Amygdala (tissue), 56 donors: ENCODE data around the gene RAB40C.
"Not testable (repeated sequence)": the region's sequence is repeated elsewhere in the genome, so short reads cannot be mapped to it uniquely, and the experiment has no call there.

Source experiments
- DNase-seq, 56 donors: peaks; one replicate each; lab custom pipeline; 2025; lab: John Stamatoyannopoulos, UW

RAB40C gene

GRCh38 chr16:586645-587590 is 2.9 kb upstream of the RAB40C start:
- peak in 8 of 56 donors; percentile 23 to 56 (median 34) for DNase-seq

DNA sequence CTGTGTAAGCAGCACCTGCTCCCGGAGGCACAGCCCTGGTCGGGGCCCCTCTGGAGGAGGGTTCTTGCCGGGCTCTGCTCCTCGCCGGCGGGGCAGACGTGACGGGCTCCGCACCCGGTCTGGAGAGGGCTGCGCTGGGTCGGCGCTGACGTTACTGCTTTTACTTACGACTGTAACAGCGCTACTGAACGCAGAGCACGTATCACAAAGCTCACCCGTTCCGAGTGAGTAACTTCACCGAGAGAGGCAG is 1.3 kb upstream of the RAB40C start:
- peak in 1 of 56 donors; percentile 35 for DNase-seq

- peak; percentile 87 to 100 (median 98) for DNase-seq
These were observed 793 bp upstream of the RAB40C start for GRCh38 chr16:588889-589657.

DNA sequence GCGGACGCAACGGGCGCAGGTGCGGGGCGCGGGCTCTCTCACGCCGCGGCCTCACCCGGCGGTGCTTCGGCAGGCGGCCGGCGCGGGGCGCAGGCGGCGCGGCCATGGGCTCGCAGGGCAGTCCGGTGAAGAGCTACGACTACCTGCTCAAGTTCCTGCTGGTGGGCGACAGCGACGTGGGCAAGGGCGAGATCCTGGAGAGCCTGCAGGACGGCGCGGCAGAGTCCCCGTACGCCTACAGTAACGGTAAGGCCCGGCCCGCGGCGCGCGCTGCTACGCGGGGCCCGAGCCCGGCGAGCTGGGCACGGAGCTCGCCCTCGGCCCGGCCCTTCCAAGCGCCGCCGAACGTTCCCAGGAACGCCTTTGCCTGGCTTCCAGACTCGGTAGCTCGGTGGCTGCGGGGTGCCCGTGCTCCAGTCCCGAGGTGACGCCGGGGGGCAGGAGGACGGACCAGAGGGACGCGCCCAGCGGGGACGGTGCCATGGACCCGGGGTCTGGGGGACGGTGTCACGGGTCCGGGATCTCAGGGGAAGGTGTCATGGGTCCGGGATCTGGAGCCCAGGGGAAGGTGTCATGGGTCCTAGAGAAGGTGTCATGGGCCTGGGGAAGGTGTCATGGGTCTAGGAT is 435 bp downstream of the RAB40C start:
- DNase-seq, result peak in 1 of 56 donors; percentile 68

DNA sequence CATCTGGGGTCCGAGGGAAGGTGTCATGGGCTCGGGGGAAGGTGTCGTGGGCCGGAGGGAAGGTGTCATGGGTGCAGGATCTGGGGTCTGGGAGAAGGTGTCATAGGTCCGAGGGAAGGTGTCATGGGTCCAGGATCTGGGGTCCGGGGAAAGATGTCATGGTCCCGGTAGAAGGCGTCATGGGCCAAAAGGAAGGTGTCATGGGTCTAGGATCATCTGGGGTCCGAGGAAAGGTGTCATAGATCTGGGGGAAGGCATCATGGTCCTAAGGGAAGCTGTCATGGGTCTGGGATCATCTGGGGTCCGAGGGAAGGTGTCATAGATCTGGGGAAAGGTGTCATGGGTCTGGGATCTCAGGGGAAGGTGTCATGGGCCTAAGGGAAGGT is 942 bp downstream of the RAB40C start:
- DNase-seq, result no peak

- DNase-seq, result no peak
These were observed 1.4 kb downstream of the RAB40C start for GRCh38 chr16:591231-591630.

DNA sequence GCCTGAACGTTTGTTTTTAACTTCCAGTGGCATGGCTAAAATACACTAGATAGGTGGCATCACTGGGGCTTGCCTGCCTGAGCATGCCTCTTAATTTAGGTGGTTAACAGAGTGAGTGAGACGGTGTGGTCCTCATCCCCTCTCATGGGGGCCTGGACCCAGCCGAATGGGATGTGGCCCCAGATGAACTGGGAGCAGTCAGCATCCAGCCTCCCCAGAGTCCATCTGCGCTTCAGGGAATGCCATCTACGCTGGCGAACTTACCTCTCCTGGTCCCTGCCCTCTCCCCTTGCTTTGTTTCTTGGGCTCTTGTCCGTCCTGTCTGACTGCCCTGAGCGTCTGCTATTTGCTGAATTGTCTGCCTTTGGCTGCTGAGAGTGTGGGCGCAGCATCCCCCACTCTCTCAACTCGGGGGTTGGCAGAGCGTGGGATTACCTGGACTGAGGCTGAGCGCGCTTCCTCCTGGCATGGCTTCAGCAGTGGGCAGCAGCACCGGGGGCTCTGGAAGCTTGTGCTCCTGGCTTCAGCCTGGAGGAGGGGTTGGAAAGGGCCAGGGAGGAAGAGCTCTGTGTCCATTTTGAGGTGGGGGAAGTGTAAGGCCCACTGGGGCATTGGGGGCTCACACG is 2.1 kb downstream of the RAB40C start:
- no peak for DNase-seq

- DNase-seq, result peak in 37 of 56 donors; percentile 13 to 70 (median 50)
These were observed 2.8 kb downstream of the RAB40C start for GRCh38 chr16:592518-593306.

DNA sequence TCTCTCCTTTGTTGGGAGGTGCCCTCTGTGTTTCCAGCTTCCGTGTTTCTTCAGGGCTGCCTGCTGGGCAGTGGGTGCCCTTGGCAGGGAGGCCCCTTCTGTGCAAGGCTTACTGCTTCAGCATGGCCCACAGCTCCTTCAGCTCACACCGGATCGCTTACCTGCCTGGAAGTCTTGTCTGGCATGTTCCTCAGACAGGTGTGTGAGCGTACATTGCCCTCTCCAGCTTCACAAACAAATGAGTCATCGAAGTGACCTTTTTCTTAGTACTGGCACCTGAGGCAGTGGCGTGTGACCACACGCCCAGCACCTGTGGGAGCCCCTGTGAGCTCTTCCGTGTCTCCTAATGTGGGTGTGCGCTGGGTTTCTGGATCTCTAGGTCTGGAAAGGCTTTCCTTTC is 3.5 kb downstream of the RAB40C start:
- no peak for DNase-seq

DNA sequence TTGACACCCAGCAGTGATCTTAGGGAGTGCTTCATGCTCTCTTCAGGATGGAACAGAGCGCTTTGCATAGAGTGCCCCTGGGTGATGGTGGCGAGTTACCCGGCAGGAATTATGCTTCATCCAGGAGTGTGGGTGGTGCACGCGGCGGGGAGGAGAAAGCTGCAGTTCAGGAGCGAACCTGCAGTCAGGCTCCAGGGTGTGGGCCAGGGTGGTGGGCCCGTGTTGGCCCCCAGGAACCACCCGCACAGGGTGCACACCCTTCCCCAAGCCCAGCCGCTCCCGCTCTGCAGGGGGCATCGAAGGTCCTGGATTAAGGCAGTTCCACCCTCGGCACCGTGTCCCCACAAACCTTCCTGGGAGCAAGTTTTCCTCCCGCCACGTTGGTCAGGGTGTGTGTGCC is 3.9 kb downstream of the RAB40C start:
- no peak for DNase-seq

- DNase-seq, result peak in 1 of 56 donors; percentile 17
These were observed 5.2 kb downstream of the RAB40C start for GRCh38 chr16:595094-595528.

GRCh38 chr16:595942-596735 is 6.3 kb downstream of the RAB40C start:
- DNase-seq, result peak in 18 of 56 donors; percentile 15 to 72 (median 41)

- no peak for DNase-seq
These were observed 6.8 kb downstream of the RAB40C start for GRCh38 chr16:596736-597060.

DNA sequence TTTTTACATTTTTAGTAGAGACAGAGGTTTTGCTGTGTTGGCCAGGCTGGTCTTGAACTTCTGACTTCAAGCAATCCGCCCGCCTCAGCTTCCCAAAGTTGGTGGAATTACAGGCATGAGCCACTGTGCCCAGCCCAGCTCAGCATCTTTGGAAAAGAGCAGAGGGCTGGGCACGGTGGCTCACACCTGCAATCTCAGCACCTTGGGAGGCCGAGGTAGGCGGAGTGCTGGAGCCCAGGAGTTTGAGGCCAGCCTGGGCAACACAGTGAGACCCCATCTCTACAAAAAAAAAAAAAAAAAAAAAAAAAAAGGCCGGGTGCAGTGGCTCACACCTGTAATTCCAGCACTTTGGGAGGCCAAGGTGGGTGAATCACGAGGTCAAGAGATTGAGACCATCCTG is 7.8 kb downstream of the RAB40C start:
- DNase-seq, result not testable (repeated sequence)

- no peak for DNase-seq
These were observed 9.2 kb downstream of the RAB40C start for GRCh38 chr16:598823-599739.

GRCh38 chr16:600781-601180 is 10.9 kb downstream of the RAB40C start:
- no peak for DNase-seq

GRCh38 chr16:603933-604332 is 14.1 kb downstream of the RAB40C start:
- no peak for DNase-seq

- DNase-seq, result no peak
These were observed 16.9 kb downstream of the RAB40C start for GRCh38 chr16:606656-607307.
